Measurements from ENCODE around the gene PRRG2.

Gene PRRG2

GRCh38 chr19:49541914-49542313 lies 39.2 kb upstream of the PRRG2 start:
- TF ChIP-seq CTCF (IDR thresholded peaks at IDR 0.05; ENCODE audit: insufficient read depth, low read depth, low read length, missing control alignments), result no peak
- no peak overlapping the region for H3K4me3 ChIP-seq (ENCODE audit: low read length)
- no peak for DNase-seq (ENCODE audit: low read depth)

GRCh38 chr19:49542446-49542845 lies 38.7 kb upstream of the PRRG2 start:
- H3K4me3 ChIP-seq (ENCODE audit: low read length), result no peak overlapping the region
- TF ChIP-seq CTCF (IDR thresholded peaks at IDR 0.05; ENCODE audit: insufficient read depth, low read depth, low read length, missing control alignments), result no peak
- no peak for DNase-seq (ENCODE audit: low read depth)

GRCh38 chr19:49543032-49543431 lies 38.1 kb upstream of the PRRG2 start:
- DNase-seq (ENCODE audit: low read depth), result no peak
- H3K4me3 ChIP-seq (ENCODE audit: low read length), result no peak overlapping the region
- TF ChIP-seq CTCF (IDR thresholded peaks at IDR 0.05; ENCODE audit: insufficient read depth, low read depth, low read length, missing control alignments), result no peak

- no peak overlapping the region for H3K4me3 ChIP-seq (ENCODE audit: low read length)
- DNase-seq (ENCODE audit: low read depth), result no peak
- TF ChIP-seq CTCF (IDR thresholded peaks at IDR 0.05; ENCODE audit: insufficient read depth, low read depth, low read length, missing control alignments), result no peak
These were observed 37.0 kb upstream of the PRRG2 start for GRCh38 chr19:49544154-49544553.

GRCh38 chr19:49546825-49547565 lies 34.1 kb upstream of the PRRG2 start:
- DNase-seq (ENCODE audit: low read depth), result peak; percentile 88
- peak; percentile 86 for TF ChIP-seq CTCF (IDR thresholded peaks at IDR 0.05; ENCODE audit: insufficient read depth, low read depth, low read length, missing control alignments)
- H3K4me3 ChIP-seq (ENCODE audit: low read length), result no peak overlapping the region

GRCh38 chr19:49549045-49549444 lies 32.1 kb upstream of the PRRG2 start:
- DNase-seq (ENCODE audit: low read depth), result no peak
- no peak for TF ChIP-seq CTCF (IDR thresholded peaks at IDR 0.05; ENCODE audit: insufficient read depth, low read depth, low read length, missing control alignments)
- no peak overlapping the region for H3K4me3 ChIP-seq (ENCODE audit: low read length)

- DNase-seq (ENCODE audit: low read depth), result no peak
- no peak overlapping the region for H3K4me3 ChIP-seq (ENCODE audit: low read length)
- no peak for TF ChIP-seq CTCF (IDR thresholded peaks at IDR 0.05; ENCODE audit: insufficient read depth, low read depth, low read length, missing control alignments)
These were observed 29.6 kb upstream of the PRRG2 start for GRCh38 chr19:49551531-49551930.
